22Rv1 (cell line): ENCODE measurements around the gene INSIG1.

Source experiments
- CTCF ChIP-seq: fragments of 450-650 bp; IDR thresholded peaks from 2 replicates; pipeline ENCODE4 v1.5.1; 2017; ENCODE audit warnings: mild to moderate bottlenecking
- ZFX ChIP-seq: fragments of 450-650 bp; IDR thresholded peaks from 2 replicates; pipeline ENCODE4 v1.6.1; 2017; ENCODE audit warnings: antibody characterized with exemption, borderline replicate concordance

- TF ChIP-seq CTCF (no peak), ZFX (no peak)
Observed at GRCh38 chr7:155345490-155345889, 47.8 kb downstream of the INSIG1 start.
